Prostate gland (tissue), 2 donors: Measurements from ENCODE around the gene DDAH1. TPM values are rescaled to one million over a fixed set of nuclear protein-coding genes. Genes with fewer than 3 reads are reported as not detected.
"Not testable (repeated sequence)": the region's sequence is repeated elsewhere in the genome, so short reads cannot be mapped to it uniquely, and the experiment has no call there.

Experiments
- DNase-seq: peaks from one replicate; pipeline ENCODE4 v3.0.0-alpha.2; 2019; ENCODE audit warnings: low spot score
- H3K27ac ChIP-seq, 2 donors: fragments of 200-600 bp; sonication (generic); 2 replicates each; pipeline ENCODE4 v1.5.1; 2017 to 2019
- H3K27me3 ChIP-seq: fragments of 200-600 bp; sonication (generic); replicated peaks from 2 replicates; pipeline ENCODE4 v1.5.1; 2019; ENCODE audit not compliant: insufficient read depth
- H3K36me3 ChIP-seq, 2 donors: fragments of 200-600 bp; sonication (generic); 1 replicate in 1 of 2; 2 replicates in 1 of 2; pipeline versions ENCODE4 v1.5.1 to v1.8.1; 2017 to 2019
- H3K4me1 ChIP-seq: fragments of 200-600 bp; sonication (generic); replicated peaks from 2 replicates; pipeline ENCODE4 v1.5.1; 2019
- H3K4me3 ChIP-seq, 2 donors: fragments of 200-600 bp; sonication (generic); 2 replicates each; pipeline ENCODE4 v1.5.1; 2017 to 2019
- H3K9me3 ChIP-seq: fragments of 200-600 bp; sonication (generic); 2 replicates; pipeline ENCODE4 v1.5.1; 2017
- POLR2A ChIP-seq: fragments of 450-650 bp; IDR thresholded peaks from one replicate; pipeline ENCODE4 v1.6.1; 2016; ENCODE audit warnings: antibody characterized with exemption, mild to moderate bottlenecking
- POLR2AphosphoS5 ChIP-seq: sonication (generic); formaldehyde crosslinking; IDR thresholded peaks from one replicate; pipeline ENCODE4 v1.6.1; 2017; ENCODE audit warnings: antibody characterized with exemption
- WGBS: methylation state at CpG from one replicate; pipeline ENCODE4 v1.1.5; 2018; 5-methylcytosine and 5-hydroxymethylcytosine counted together
- intact Hi-C: fragments of 100-400 bp; cut with DNase I; formaldehyde crosslinking; loops from one replicate; pipeline ENCODE4 v1.14.2; 2022
- total RNA-seq, 2 donors: library from RNA; depleted of rRNA; stranded (reverse); fragments of >200 nt; gene quantifications; one replicate each; pipeline ENCODE4 v1.1.0, GENCODE V29; 2016
- TF ChIP-seq, protein P1 (sequence below), 4 experiments: fragments of 200-600 bp in 2 of 4; fragments of 450-650 bp in 2 of 4; sonication (generic) in 2 of 4; IDR thresholded peaks; 1 replicate in 3 of 4; 2 replicates in 1 of 4; pipeline ENCODE4 v1.5.1; 2016 to 2019; ENCODE audit warnings: antibody characterized with exemption in 4 of 4, mild to moderate bottlenecking in 2 of 4, moderate library complexity in 2 of 4

Gene DDAH1
- total RNA-seq, 2 donors from 2014 or later = 61.6 to 70.7 TPM

DNA sequence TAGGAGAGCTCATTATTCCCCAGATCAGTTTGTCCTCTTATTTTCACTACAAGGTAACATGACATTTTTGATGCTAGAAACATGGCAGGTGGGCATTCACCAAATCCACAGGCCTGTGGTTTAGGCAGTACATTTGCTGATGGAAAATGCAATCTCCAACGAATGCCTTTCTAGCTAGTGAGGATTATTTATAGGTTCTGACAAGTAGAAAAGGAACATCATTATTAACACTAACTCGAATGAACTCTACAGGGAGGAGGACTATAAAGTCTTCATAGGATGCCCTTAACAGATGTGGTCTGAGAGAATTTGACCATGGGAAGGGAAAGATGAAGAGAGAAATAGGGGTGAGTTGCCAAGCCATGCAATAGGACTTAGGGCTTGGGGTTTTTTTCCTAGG is 117.1 kb downstream of the DDAH1 start:
- Histone ChIP-seq H3K27me3 (no peaks in the 10 kb centered on the region), H3K4me3 (no peak overlapping the region), H3K4me1 (no peaks in the 10 kb centered on the region), H3K27ac (no peak overlapping the region), H3K9me3 (no peaks in the 10 kb centered on the region), H3K36me3 (no peaks in the 10 kb centered on the region)
- intact Hi-C loops = no loop called here
- WGBS = 65% methylated on average over 2 of the region's 2 CpGs
- no peak for DNase-seq
- TF ChIP-seq POLR2A (no peak), POLR2AphosphoS5 (no peak)
- TF ChIP-seq, protein P1, sequence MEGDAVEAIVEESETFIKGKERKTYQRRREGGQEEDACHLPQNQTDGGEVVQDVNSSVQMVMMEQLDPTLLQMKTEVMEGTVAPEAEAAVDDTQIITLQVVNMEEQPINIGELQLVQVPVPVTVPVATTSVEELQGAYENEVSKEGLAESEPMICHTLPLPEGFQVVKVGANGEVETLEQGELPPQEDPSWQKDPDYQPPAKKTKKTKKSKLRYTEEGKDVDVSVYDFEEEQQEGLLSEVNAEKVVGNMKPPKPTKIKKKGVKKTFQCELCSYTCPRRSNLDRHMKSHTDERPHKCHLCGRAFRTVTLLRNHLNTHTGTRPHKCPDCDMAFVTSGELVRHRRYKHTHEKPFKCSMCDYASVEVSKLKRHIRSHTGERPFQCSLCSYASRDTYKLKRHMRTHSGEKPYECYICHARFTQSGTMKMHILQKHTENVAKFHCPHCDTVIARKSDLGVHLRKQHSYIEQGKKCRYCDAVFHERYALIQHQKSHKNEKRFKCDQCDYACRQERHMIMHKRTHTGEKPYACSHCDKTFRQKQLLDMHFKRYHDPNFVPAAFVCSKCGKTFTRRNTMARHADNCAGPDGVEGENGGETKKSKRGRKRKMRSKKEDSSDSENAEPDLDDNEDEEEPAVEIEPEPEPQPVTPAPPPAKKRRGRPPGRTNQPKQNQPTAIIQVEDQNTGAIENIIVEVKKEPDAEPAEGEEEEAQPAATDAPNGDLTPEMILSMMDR (IDR thresholded peaks at IDR 0.05) = no peak

DNA sequence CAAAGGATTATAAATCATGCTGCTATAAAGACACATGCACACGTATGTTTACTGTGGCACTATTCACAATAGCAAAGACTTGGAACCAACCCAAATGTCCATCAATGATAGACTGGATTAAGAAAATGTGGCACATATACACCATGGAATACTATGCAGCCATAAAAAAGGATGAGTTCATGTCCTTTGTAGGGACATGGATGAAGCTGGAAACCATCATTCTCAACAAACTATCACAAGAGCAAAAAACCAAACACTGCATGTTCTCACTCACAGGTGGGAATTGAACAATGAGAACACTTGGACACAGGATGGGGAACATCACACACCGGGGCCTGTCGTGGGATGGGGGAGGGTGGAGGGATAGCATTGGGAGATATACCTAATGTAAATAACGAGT is 117.7 kb downstream of the DDAH1 start:
- WGBS = 96% methylated on average over 4 of the region's 4 CpGs
- intact Hi-C loops, H3K36me3 ChIP-seq, H3K27ac ChIP-seq, H3K4me3 ChIP-seq, H3K4me1 ChIP-seq, H3K27me3 ChIP-seq, H3K9me3 ChIP-seq, DNase-seq: not testable (repeated sequence)

DNA sequence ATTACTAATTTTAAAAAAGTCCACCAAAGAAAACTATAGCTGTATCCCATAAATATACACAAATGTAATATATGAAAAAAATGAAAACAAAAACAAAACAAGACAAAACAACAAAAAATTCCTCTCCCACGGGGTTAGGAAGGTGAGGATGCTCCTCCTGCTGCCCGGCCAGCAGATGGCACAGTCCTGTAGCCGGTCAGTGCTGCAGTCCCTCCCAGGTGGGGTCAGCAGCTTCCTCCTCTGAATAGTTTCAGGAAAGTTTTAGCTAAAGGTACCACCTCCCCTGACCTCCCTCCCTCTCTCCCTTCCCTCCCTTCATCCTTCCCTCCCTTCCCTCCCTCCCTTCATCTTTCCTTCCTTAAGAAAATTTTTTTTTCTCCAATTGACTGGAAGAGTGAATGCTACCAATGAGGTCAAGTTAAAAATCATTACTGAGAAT is 120.7 kb downstream of the DDAH1 start:
- Histone ChIP-seq H3K9me3 (no peaks in the 10 kb centered on the region), H3K4me1 (no peaks in the 10 kb centered on the region), H3K27me3 (no peaks in the 10 kb centered on the region), H3K27ac (no peak overlapping the region), H3K36me3 (no peaks in the 10 kb centered on the region), H3K4me3 (no peak overlapping the region)
- intact Hi-C loops = no loop called here
- peak; percentile 10 for DNase-seq
- 43% methylated on average over 3 of the region's 3 CpGs for WGBS
- TF ChIP-seq POLR2A = no peak
- TF ChIP-seq, protein P1 (IDR thresholded peaks at IDR 0.05) = peak in 3 of 4 experiments; percentile 44 to 59 (median 58)

- H3K4me1 ChIP-seq = no peaks in the 10 kb centered on the region
- no peak overlapping the region for H3K4me3 ChIP-seq
- no peaks in the 10 kb centered on the region for H3K36me3 ChIP-seq
- intact Hi-C loops = no loop called here
- DNase-seq = no peak
- H3K9me3 ChIP-seq = no peaks in the 10 kb centered on the region
- H3K27me3 ChIP-seq = no peaks in the 10 kb centered on the region
- TF ChIP-seq, protein P1 (IDR thresholded peaks at IDR 0.05) = no peak
- no peak for TF ChIP-seq POLR2AphosphoS5
- TF ChIP-seq POLR2A = no peak
- 27% methylated on average over 1 of the region's 1 CpG for WGBS
- no peak overlapping the region for H3K27ac ChIP-seq
Observed at GRCh38 chr1:85343612-85344255, 121.2 kb downstream of the DDAH1 start.

- Histone ChIP-seq H3K27ac (no peak overlapping the region), H3K36me3 (no peaks in the 10 kb centered on the region), H3K4me3 (no peak overlapping the region), H3K9me3 (no peaks in the 10 kb centered on the region), H3K4me1 (no peaks in the 10 kb centered on the region), H3K27me3 (no peaks in the 10 kb centered on the region)
- TF ChIP-seq, protein P1 (IDR thresholded peaks at IDR 0.05) = no peak
- TF ChIP-seq POLR2AphosphoS5 (no peak), POLR2A (no peak)
- intact Hi-C loops = no loop called here
- DNase-seq = no peak
- 65% methylated on average over 1 of the region's 1 CpG for WGBS
Observed at GRCh38 chr1:85343213-85343611, 121.7 kb downstream of the DDAH1 start.
